Spleen (tissue), 7 donors: Measurements from ENCODE around the gene ANO5.

Experiments used
- CTCF ChIP-seq, 11 experiments: fragments of 200-600 bp in 7 of 11; fragments of 450-650 bp in 4 of 11; sonication (generic) in 4 of 11; IDR thresholded peaks in 8 of 11; conservative IDR thresholded peaks in 3 of 11; 1 replicate in 7 of 11; 2 replicates in 4 of 11; pipeline versions ENCODE4 v1.4.0 to v1.8.0; 2016 to 2021; ENCODE audit warnings: antibody characterized with exemption in 11 of 11, inconsistent platforms in 4 of 11, mild to moderate bottlenecking in 1 of 11
- POLR2AphosphoS5 ChIP-seq, 3 donors: sonication (generic); formaldehyde crosslinking; IDR thresholded peaks; one replicate each; pipeline ENCODE4 v1.5.1; 2017; ENCODE audit warnings: antibody characterized with exemption in 3 of 3
- donor health status: DM: no; HTN: no; CAD: no; lungs with moderate emphysema.
- donor health status: DM: no; HTN: no; CAD: no.
- donor health status: DM: no; HTN: no; CAD: no.

GRCh38 chr11:22263613-22264012 is 70.7 kb downstream of the ANO5 start:
- TF ChIP-seq CTCF (IDR thresholded peaks at IDR 0.05 in 8 of 11, conservative IDR thresholded peaks at IDR 0.05 in 3 of 11) (no peak), POLR2AphosphoS5 (IDR thresholded peaks at IDR 0.05) (no peak)
